IMR-90 (cell line): ENCODE measurements around the gene KCNMB2.

Experiments
- BHLHE40 ChIP-seq: fragments of 150-350 bp; IDR thresholded peaks from 2 replicates; pipeline ENCODE4 v1.6.1; 2016; ENCODE audit warnings: mild to moderate bottlenecking, low read depth, low read length
- MXI1 ChIP-seq: IDR thresholded peaks from 2 replicates; pipeline ENCODE4 v1.6.1; 2012; ENCODE audit warnings: low read depth, mild to moderate bottlenecking, low read length, moderate library complexity, borderline replicate concordance
- POLR2A ChIP-seq: IDR thresholded peaks from 2 replicates; pipeline ENCODE4 v1.6.1; 2012; ENCODE audit warnings: mild to moderate bottlenecking, low read depth, low read length
- TF ChIP-seq, protein P1 (sequence below): conservative IDR thresholded peaks from 2 replicates; pipeline ENCODE4 v1.5.1; 2012; ENCODE audit warnings: mild to moderate bottlenecking, low read depth, low read length, improper control_type of control experiment

DNA sequence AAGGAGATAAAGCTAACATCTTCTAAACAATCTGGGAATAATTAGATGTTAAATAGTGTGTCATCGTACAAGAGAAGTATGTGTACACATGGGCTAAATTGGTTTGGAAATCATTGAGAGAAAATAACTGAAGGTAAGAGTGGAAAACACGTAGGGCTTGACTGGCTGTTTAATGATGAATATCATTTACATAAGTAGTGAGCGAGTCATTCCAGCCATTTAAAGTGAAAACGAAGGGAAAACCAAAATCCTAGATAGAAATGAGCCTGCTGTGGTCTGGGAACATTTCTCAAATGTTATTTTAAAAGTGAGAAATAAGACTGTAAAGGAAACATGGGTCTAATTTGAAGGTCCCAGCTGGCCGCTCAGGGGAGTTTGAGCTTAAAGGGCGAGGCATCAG, 41.9 kb upstream of the KCNMB2 start:
- TF ChIP-seq MXI1 (no peak), BHLHE40 (no peak), POLR2A (no peak)
- TF ChIP-seq, protein P1, sequence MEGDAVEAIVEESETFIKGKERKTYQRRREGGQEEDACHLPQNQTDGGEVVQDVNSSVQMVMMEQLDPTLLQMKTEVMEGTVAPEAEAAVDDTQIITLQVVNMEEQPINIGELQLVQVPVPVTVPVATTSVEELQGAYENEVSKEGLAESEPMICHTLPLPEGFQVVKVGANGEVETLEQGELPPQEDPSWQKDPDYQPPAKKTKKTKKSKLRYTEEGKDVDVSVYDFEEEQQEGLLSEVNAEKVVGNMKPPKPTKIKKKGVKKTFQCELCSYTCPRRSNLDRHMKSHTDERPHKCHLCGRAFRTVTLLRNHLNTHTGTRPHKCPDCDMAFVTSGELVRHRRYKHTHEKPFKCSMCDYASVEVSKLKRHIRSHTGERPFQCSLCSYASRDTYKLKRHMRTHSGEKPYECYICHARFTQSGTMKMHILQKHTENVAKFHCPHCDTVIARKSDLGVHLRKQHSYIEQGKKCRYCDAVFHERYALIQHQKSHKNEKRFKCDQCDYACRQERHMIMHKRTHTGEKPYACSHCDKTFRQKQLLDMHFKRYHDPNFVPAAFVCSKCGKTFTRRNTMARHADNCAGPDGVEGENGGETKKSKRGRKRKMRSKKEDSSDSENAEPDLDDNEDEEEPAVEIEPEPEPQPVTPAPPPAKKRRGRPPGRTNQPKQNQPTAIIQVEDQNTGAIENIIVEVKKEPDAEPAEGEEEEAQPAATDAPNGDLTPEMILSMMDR: no peak
